K562 (cell line): ENCODE measurements around the gene CISD3. TPM values are rescaled to one million over a fixed set of nuclear protein-coding genes. Genes with fewer than 3 reads are reported as not detected.

Experiments used
- ATF7 ChIP-seq: fragments of 450-650 bp; IDR thresholded peaks from 2 replicates; pipeline ENCODE4 v1.7.1; 2014; ENCODE audit warnings: mild to moderate bottlenecking, moderate library complexity
- BHLHE40 ChIP-seq: IDR thresholded peaks from 2 replicates; pipeline ENCODE4 v1.6.1; 2011; ENCODE audit warnings: low read length, improper control_type of control experiment
- HCFC1 ChIP-seq: IDR thresholded peaks from 2 replicates; pipeline ENCODE4 v1.6.1; 2012; ENCODE audit warnings: low read depth, low read length, improper control_type of control experiment
- HMG20A ChIP-seq: fragments of 450-650 bp; formaldehyde crosslinking; conservative IDR thresholded peaks from 2 replicates; pipeline ENCODE4 v1.4.0; 2020; ENCODE audit warnings: mild to moderate bottlenecking, mixed read lengths
- KDM5B ChIP-seq: fragments of 200-600 bp; sonication (generic); IDR thresholded peaks from 2 replicates; pipeline ENCODE4 v1.6.1; 2012; ENCODE audit warnings: low read depth, mild to moderate bottlenecking, moderate library complexity, low read length, control low read depth, inconsistent platforms; ENCODE audit not compliant: insufficient replicate concordance
- KLF1 ChIP-seq: fragments of 450-650 bp; IDR thresholded peaks from 2 replicates; pipeline ENCODE4 v1.6.1; 2016; ENCODE audit warnings: missing genetic modification characterization, missing compliant biosample characterization
- MYNN ChIP-seq, 2 experiments: sonication (generic); formaldehyde crosslinking in 1 of 2; IDR thresholded peaks; 2 replicates each; pipeline versions ENCODE4 v1.5.0 to v1.6.1; 2016 to 2020; ENCODE audit warnings: antibody characterized with exemption in 1 of 2, missing genetic modification reagents in 1 of 2
- NFE2L1 ChIP-seq: fragments of 450-650 bp; IDR thresholded peaks from 2 replicates; pipeline ENCODE4 v1.6.1; 2016; ENCODE audit warnings: missing genetic modification characterization, low read depth, mild to moderate bottlenecking, missing compliant biosample characterization, moderate library complexity, borderline replicate concordance
- NFIX ChIP-seq: fragments of 250-450 bp; sonication (Bioruptor Pico); IDR thresholded peaks from 2 replicates; pipeline ENCODE4 v1.4.0; 2020; ENCODE audit warnings: low read depth, mild to moderate bottlenecking, moderate library complexity
- SMARCA4 ChIP-seq: fragments of 450-650 bp; IDR thresholded peaks from 2 replicates; pipeline ENCODE4 v1.6.1; 2016
- SMARCB1 ChIP-seq: IDR thresholded peaks from 2 replicates; pipeline ENCODE4 v1.6.1; 2011; ENCODE audit warnings: improper control_type of control experiment, low read depth; ENCODE audit not compliant: insufficient read length
- ZNF143 ChIP-seq: sonication (generic); formaldehyde crosslinking; IDR thresholded peaks from 2 replicates; pipeline ENCODE4 v1.9.0; 2022; ENCODE audit warnings: mild to moderate bottlenecking, missing genetic modification reagents
- ZNF668 ChIP-seq: fragments of 250-450 bp; sonication (Bioruptor Pico); IDR thresholded peaks from 2 replicates; pipeline ENCODE4 v1.8.0; 2022; ENCODE audit warnings: mild to moderate bottlenecking, inconsistent platforms
- polyA plus RNA-seq, 8 experiments: library from polyadenylated mRNA; depleted of rRNA in 4 of 8; stranded (reverse) in 5 of 8; unstranded in 3 of 8; fragments of >200 nt; fragmentation: Nextera tagmentation in 2 of 8; fragmentation: Illumina TruSeq in 1 of 8; extraction: Ambion mirVana in 2 of 8; extraction: Trizol in 1 of 8; gene quantifications; 2 replicates each; pipeline versions ENCODE4 v1.2.1 to v1.2.3, GENCODE V29; 2011 to 2014; ENCODE audit warnings: inconsistent platforms in 1 of 8, missing spikeins in 1 of 8
- total RNA-seq, 7 experiments: library from RNA; depleted of rRNA in 6 of 7; stranded (reverse); fragments of >200 nt in 6 of 7; fragmentation: Illumina TruSeq in 2 of 7; extraction: Trizol in 2 of 7; gene quantifications; 2 replicates each; pipeline versions ENCODE4 v1.2.1 to v1.2.3, GENCODE V29; 2011 to 2021; ENCODE audit warnings: low replicate concordance in 1 of 7
- TF ChIP-seq, protein P1 (sequence below), 2 experiments: IDR thresholded peaks; 2 replicates each; pipeline ENCODE4 v1.6.1; 2012; ENCODE audit warnings: improper control_type of control experiment in 2 of 2, low read depth in 2 of 2, low read length in 2 of 2, borderline replicate concordance in 1 of 2
- TF ChIP-seq, protein P2 (sequence below), 2 experiments: fragments of 450-650 bp in 1 of 2; sonication (generic) in 1 of 2; formaldehyde crosslinking; conservative IDR thresholded peaks; 2 replicates each; pipeline versions ENCODE4 v1.4.0 to v1.8.1; 2020 to 2022; ENCODE audit warnings: mild to moderate bottlenecking in 1 of 2, missing genetic modification reagents in 1 of 2
- TF ChIP-seq, protein P3 (sequence below), 2 experiments: fragments of 200-800 bp in 1 of 2; sonication (Bioruptor generic) in 1 of 2; sonication (generic) in 1 of 2; formaldehyde crosslinking in 1 of 2; IDR thresholded peaks in 1 of 2; conservative IDR thresholded peaks in 1 of 2; 2 replicates each; pipeline versions ENCODE4 v1.5.0 to v1.6.1; 2016 to 2020; ENCODE audit warnings: missing compliant biosample characterization in 1 of 2, missing genetic modification characterization in 1 of 2, missing genetic modification reagents in 1 of 2
- TF ChIP-seq, protein P4 (sequence below): sonication (generic); formaldehyde crosslinking; IDR thresholded peaks from 2 replicates; pipeline ENCODE4 v1.8.1; 2023; ENCODE audit warnings: mild to moderate bottlenecking, missing genetic modification reagents
- TF ChIP-seq, protein P5 (sequence below): sonication (generic); formaldehyde crosslinking; IDR thresholded peaks from 2 replicates; pipeline ENCODE4 v1.8.1; 2023; ENCODE audit warnings: mild to moderate bottlenecking, missing genetic modification reagents

The CISD3 gene
- total and polyA plus RNA-seq, 9 of the 15 experiments (the other 6 are each of a cell fraction or from before 2014, with no cell fraction given), result 5.0 to 60.7 (median 15.7) TPM

DNA sequence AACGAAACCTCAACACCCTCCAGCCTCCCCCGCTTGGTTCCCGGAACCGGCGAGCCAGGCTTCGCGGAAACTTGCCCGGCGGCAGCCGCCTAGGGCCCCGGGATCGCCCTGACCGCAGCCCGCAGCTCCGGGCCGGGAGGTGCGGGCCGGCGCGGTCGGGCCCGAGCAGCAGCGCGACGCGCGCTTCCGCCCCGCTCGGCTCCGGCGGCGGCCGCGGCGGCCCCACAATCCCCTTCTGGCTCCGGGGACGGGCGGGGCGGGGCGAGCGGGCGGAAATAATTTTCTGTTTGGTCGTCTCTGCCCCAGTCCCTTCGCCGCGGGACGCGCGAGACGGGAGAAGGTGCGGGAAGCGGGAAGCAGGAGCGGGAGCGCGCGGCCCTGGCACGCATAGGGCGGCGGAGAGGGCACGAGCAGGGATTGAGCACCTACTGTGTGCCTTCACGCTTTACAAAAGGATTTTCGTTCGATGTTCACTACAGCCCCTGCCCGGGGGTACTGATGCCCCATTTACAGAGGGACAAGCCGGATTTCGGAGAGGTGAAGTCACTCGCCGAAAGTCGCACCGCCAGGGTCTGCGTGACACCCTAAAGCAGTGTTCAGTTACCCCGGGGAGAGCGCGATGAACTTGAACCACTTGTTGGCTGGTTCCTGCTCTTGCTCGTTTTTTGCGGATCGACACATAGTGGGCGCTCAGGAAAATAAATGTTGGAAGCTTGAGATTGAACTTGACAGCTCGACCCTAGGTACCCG, 27.8 kb upstream of the CISD3 start (continued):
- TF ChIP-seq, protein P1, sequence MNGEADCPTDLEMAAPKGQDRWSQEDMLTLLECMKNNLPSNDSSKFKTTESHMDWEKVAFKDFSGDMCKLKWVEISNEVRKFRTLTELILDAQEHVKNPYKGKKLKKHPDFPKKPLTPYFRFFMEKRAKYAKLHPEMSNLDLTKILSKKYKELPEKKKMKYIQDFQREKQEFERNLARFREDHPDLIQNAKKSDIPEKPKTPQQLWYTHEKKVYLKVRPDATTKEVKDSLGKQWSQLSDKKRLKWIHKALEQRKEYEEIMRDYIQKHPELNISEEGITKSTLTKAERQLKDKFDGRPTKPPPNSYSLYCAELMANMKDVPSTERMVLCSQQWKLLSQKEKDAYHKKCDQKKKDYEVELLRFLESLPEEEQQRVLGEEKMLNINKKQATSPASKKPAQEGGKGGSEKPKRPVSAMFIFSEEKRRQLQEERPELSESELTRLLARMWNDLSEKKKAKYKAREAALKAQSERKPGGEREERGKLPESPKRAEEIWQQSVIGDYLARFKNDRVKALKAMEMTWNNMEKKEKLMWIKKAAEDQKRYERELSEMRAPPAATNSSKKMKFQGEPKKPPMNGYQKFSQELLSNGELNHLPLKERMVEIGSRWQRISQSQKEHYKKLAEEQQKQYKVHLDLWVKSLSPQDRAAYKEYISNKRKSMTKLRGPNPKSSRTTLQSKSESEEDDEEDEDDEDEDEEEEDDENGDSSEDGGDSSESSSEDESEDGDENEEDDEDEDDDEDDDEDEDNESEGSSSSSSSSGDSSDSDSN (IDR thresholded peaks at IDR 0.05; ENCODE audit: borderline replicate concordance in 1 of 2, low read depth in 2 of 2, low read length in 2 of 2), result peak in 1 of 2 experiments; percentile 76; a peak in 2 of 4 replicates
- TF ChIP-seq ZNF143 (CRISPR knock-in tag) (peak; percentile 18; the same call in 1 of the 2 replicates), BHLHE40 (peak; percentile 57; the same call in 1 of the 2 replicates), HMG20A (CRISPR knock-in tag) (no peak), SMARCA4 (no peak), ATF7 (peak; percentile 53), MYNN (IDR thresholded peaks at IDR 0.05) (peak; percentile 82), MYNN (CRISPR knock-in tag; IDR thresholded peaks at IDR 0.05) (no peak), SMARCB1 (no peak), ZNF668 (CRISPR knock-in tag) (no peak), NFE2L1 (tag) (no peak), HCFC1 (peak; percentile 52; the same call in 1 of the 2 replicates), NFIX (CRISPR knock-in tag) (no peak), KDM5B (peak; percentile 76), KLF1 (tag) (peak; percentile 33; the same call in 1 of the 2 replicates)
- TF ChIP-seq, protein P2, sequence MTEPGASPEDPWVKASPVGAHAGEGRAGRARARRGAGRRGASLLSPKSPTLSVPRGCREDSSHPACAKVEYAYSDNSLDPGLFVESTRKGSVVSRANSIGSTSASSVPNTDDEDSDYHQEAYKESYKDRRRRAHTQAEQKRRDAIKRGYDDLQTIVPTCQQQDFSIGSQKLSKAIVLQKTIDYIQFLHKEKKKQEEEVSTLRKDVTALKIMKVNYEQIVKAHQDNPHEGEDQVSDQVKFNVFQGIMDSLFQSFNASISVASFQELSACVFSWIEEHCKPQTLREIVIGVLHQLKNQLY (CRISPR knock-in tag; conservative IDR thresholded peaks at IDR 0.05), result 0 out of 4 replicates have a peak, but pooled peaks of 1 of the 2 experiments have one; percentile 24
- TF ChIP-seq, protein P3, sequence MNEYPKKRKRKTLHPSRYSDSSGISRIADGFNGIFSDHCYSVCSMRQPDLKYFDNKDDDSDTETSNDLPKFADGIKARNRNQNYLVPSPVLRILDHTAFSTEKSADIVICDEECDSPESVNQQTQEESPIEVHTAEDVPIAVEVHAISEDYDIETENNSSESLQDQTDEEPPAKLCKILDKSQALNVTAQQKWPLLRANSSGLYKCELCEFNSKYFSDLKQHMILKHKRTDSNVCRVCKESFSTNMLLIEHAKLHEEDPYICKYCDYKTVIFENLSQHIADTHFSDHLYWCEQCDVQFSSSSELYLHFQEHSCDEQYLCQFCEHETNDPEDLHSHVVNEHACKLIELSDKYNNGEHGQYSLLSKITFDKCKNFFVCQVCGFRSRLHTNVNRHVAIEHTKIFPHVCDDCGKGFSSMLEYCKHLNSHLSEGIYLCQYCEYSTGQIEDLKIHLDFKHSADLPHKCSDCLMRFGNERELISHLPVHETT (CRISPR knock-in tag; conservative IDR thresholded peaks at IDR 0.05 in 1 of 2, IDR thresholded peaks at IDR 0.05 in 1 of 2), result peak in 1 of 2 experiments; percentile 97; a peak in 2 of 4 replicates
- TF ChIP-seq, protein P4, sequence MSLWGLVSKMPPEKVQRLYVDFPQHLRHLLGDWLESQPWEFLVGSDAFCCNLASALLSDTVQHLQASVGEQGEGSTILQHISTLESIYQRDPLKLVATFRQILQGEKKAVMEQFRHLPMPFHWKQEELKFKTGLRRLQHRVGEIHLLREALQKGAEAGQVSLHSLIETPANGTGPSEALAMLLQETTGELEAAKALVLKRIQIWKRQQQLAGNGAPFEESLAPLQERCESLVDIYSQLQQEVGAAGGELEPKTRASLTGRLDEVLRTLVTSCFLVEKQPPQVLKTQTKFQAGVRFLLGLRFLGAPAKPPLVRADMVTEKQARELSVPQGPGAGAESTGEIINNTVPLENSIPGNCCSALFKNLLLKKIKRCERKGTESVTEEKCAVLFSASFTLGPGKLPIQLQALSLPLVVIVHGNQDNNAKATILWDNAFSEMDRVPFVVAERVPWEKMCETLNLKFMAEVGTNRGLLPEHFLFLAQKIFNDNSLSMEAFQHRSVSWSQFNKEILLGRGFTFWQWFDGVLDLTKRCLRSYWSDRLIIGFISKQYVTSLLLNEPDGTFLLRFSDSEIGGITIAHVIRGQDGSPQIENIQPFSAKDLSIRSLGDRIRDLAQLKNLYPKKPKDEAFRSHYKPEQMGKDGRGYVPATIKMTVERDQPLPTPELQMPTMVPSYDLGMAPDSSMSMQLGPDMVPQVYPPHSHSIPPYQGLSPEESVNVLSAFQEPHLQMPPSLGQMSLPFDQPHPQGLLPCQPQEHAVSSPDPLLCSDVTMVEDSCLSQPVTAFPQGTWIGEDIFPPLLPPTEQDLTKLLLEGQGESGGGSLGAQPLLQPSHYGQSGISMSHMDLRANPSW (CRISPR knock-in tag), result peak; percentile 77
- TF ChIP-seq, protein P5, sequence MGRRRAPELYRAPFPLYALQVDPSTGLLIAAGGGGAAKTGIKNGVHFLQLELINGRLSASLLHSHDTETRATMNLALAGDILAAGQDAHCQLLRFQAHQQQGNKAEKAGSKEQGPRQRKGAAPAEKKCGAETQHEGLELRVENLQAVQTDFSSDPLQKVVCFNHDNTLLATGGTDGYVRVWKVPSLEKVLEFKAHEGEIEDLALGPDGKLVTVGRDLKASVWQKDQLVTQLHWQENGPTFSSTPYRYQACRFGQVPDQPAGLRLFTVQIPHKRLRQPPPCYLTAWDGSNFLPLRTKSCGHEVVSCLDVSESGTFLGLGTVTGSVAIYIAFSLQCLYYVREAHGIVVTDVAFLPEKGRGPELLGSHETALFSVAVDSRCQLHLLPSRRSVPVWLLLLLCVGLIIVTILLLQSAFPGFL (CRISPR knock-in tag), result no peak
